HepG2 (cell line): Measurements from ENCODE around the gene PIK3CA. TPM values are rescaled to one million over a fixed set of nuclear protein-coding genes. Genes with fewer than 3 reads are reported as not detected.

Source experiments
- DMAP1 ChIP-seq: IDR thresholded peaks from 2 replicates; pipeline ENCODE4 v1.6.1; 2016
- ELF1 ChIP-seq: sonication (generic); formaldehyde crosslinking; IDR thresholded peaks from 2 replicates; pipeline ENCODE4 v1.4.0; 2020; ENCODE audit warnings: missing genetic modification reagents
- GATAD1 ChIP-seq: IDR thresholded peaks from 2 replicates; pipeline ENCODE4 v1.6.1; 2016; ENCODE audit warnings: missing genetic modification reagents, missing compliant biosample characterization
- GPN1 ChIP-seq: sonication (generic); formaldehyde crosslinking; IDR thresholded peaks from 2 replicates; pipeline ENCODE4 v1.5.1; 2020; ENCODE audit warnings: missing genetic modification reagents, borderline replicate concordance
- NBN ChIP-seq: fragments of 450-650 bp; conservative IDR thresholded peaks from 2 replicates; pipeline ENCODE4 v1.6.1; 2017
- POLR2AphosphoS2 ChIP-seq: IDR thresholded peaks from 2 replicates; pipeline ENCODE4 v1.6.1; 2011; ENCODE audit warnings: low read depth, low read length, improper control_type of control experiment
- PPARG ChIP-seq: conservative IDR thresholded peaks from 2 replicates; pipeline ENCODE4 v1.6.1; 2016; ENCODE audit warnings: missing biosample characterization, missing genetic modification reagents
- SCMH1 ChIP-seq: sonication (generic); formaldehyde crosslinking; IDR thresholded peaks from 2 replicates; pipeline ENCODE4 v1.9.0; 2021; ENCODE audit warnings: missing genetic modification reagents, mild to moderate bottlenecking, borderline replicate concordance
- SRF ChIP-seq: IDR thresholded peaks from 2 replicates; pipeline ENCODE4 v1.6.1; 2011; ENCODE audit warnings: mild to moderate bottlenecking, low read depth, low read length, moderate library complexity
- ZNF12 ChIP-seq: sonication (generic); formaldehyde crosslinking; IDR thresholded peaks from 2 replicates; pipeline ENCODE4 v1.5.0; 2020; ENCODE audit warnings: missing genetic modification reagents
- ZNF225 ChIP-seq: sonication (generic); formaldehyde crosslinking; IDR thresholded peaks from 2 replicates; pipeline ENCODE4 v1.4.0; 2020; ENCODE audit warnings: mild to moderate bottlenecking, missing genetic modification reagents
- ZNF296 ChIP-seq: sonication (generic); formaldehyde crosslinking; conservative IDR thresholded peaks from 2 replicates; pipeline ENCODE4 v1.5.0; 2020; ENCODE audit warnings: mild to moderate bottlenecking, missing genetic modification reagents
- ZNF75D ChIP-seq: sonication (generic); formaldehyde crosslinking; IDR thresholded peaks from 2 replicates; pipeline ENCODE4 v1.8.1; 2023; ENCODE audit warnings: missing genetic modification reagents, mild to moderate bottlenecking, borderline replicate concordance
- ZNF780A ChIP-seq: sonication (generic); formaldehyde crosslinking; IDR thresholded peaks from 2 replicates; pipeline ENCODE4 v1.8.0; 2022; ENCODE audit warnings: mild to moderate bottlenecking, missing genetic modification reagents, moderate library complexity
- polyA plus RNA-seq, 8 experiments: library from polyadenylated mRNA; depleted of rRNA in 3 of 8; stranded (reverse) in 7 of 8; unstranded in 1 of 8; fragments of >200 nt; fragmentation: Illumina TruSeq in 4 of 8; extraction: Trizol in 4 of 8; gene quantifications; 2 replicates each; pipeline versions ENCODE4 v1.2.1 to v1.2.3, GENCODE V29; 2011 to 2016; ENCODE audit warnings: low read depth in 4 of 8, missing spikeins in 1 of 8, mixed read lengths in 1 of 8; ENCODE audit not compliant: insufficient read depth in 1 of 8
- total RNA-seq, 5 experiments: library from RNA; depleted of rRNA; stranded (reverse); fragments of >200 nt; fragmentation: Illumina TruSeq; extraction: Trizol; gene quantifications; 2 replicates each; pipeline ENCODE4 v1.2.3, GENCODE V29; 2016; ENCODE audit warnings: low read depth in 1 of 5
- TF ChIP-seq, protein P1 (sequence below): sonication (generic); formaldehyde crosslinking; IDR thresholded peaks from 2 replicates; pipeline ENCODE4 v1.8.1; 2023; ENCODE audit warnings: mild to moderate bottlenecking, missing genetic modification reagents
- TF ChIP-seq, protein P2 (sequence below): sonication (generic); formaldehyde crosslinking; IDR thresholded peaks from 2 replicates; pipeline ENCODE4 v1.5.0; 2020; ENCODE audit warnings: mild to moderate bottlenecking, missing genetic modification reagents, borderline replicate concordance
- TF ChIP-seq, protein P3 (sequence below): sonication (generic); formaldehyde crosslinking; IDR thresholded peaks from 2 replicates; pipeline ENCODE4 v1.8.1; 2023; ENCODE audit warnings: mild to moderate bottlenecking, inconsistent platforms, moderate library complexity, missing genetic modification reagents, borderline replicate concordance
- TF ChIP-seq, protein P4 (sequence below): sonication (generic); formaldehyde crosslinking; IDR thresholded peaks from 2 replicates; pipeline ENCODE4 v1.5.1; 2020; ENCODE audit warnings: mild to moderate bottlenecking, missing genetic modification reagents, borderline replicate concordance

PIK3CA gene
- total and polyA plus RNA-seq, 2 of the 13 experiments (the other 11 are each of a cell fraction or from before 2014, with no cell fraction given): 5.7 to 11.4 TPM

DNA sequence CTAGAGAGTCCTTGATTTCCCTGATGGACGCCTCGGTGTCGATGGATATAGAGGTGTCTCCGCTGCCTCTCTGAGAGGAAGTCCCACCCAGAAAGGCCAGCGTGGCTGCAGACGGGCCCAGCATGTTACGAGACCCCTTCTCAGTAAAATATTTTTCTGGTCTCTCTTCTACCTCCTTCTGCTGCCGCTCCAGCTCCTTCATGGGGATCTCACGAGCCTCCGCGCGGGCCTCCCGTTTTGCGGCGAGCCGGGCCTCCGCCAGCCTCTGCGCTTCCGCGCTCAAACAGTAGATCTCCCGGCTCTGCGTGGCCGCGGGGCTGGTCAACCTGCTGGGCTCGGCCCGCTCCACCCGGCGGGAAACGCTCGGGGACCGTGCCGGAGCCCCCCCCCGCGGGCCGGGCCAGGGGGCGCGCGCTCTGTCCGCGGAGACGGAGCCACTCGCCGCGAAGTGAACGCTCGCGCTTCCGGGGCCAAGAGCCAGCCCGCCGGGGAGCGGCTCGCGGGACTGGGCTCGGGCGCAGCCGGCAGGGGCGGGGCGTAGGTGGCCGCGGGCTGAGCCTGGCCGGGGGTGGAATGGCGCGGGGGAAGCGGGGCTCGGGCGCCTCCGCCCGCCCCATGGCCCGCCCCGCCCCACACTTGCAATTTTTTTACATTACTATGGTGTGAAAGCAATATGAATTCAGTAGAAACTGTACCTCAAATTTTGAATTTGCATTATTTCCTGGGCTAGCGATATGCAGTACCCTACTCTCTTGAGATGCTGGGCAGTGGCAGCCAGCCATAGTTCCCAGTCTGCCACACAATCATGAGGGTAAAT lies 113.0 kb downstream of the PIK3CA start (continued):
- TF ChIP-seq, protein P1, sequence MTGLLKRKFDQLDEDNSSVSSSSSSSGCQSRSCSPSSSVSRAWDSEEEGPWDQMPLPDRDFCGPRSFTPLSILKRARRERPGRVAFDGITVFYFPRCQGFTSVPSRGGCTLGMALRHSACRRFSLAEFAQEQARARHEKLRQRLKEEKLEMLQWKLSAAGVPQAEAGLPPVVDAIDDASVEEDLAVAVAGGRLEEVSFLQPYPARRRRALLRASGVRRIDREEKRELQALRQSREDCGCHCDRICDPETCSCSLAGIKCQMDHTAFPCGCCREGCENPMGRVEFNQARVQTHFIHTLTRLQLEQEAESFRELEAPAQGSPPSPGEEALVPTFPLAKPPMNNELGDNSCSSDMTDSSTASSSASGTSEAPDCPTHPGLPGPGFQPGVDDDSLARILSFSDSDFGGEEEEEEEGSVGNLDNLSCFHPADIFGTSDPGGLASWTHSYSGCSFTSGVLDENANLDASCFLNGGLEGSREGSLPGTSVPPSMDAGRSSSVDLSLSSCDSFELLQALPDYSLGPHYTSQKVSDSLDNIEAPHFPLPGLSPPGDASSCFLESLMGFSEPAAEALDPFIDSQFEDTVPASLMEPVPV (CRISPR knock-in tag): peak; percentile 55; the same call in 1 of the 2 replicates
- TF ChIP-seq ZNF296 (CRISPR knock-in tag) (no peak), ZNF75D (CRISPR knock-in tag) (no peak), ZNF780A (CRISPR knock-in tag) (no peak), ZNF12 (CRISPR knock-in tag) (no peak), ZNF225 (peak; percentile 43; the same call in 1 of the 2 replicates), NBN (no peak), PPARG (CRISPR knock-in tag) (no peak), POLR2AphosphoS2 (no peak), GPN1 (CRISPR knock-in tag) (no peak), GATAD1 (CRISPR knock-in tag) (0 out of 2 replicates have a peak, but pooled peaks have one; percentile 22), ELF1 (no peak), DMAP1 (CRISPR knock-in tag) (no peak), SRF (no peak), SCMH1 (CRISPR knock-in tag) (no peak)
- TF ChIP-seq, protein P2, sequence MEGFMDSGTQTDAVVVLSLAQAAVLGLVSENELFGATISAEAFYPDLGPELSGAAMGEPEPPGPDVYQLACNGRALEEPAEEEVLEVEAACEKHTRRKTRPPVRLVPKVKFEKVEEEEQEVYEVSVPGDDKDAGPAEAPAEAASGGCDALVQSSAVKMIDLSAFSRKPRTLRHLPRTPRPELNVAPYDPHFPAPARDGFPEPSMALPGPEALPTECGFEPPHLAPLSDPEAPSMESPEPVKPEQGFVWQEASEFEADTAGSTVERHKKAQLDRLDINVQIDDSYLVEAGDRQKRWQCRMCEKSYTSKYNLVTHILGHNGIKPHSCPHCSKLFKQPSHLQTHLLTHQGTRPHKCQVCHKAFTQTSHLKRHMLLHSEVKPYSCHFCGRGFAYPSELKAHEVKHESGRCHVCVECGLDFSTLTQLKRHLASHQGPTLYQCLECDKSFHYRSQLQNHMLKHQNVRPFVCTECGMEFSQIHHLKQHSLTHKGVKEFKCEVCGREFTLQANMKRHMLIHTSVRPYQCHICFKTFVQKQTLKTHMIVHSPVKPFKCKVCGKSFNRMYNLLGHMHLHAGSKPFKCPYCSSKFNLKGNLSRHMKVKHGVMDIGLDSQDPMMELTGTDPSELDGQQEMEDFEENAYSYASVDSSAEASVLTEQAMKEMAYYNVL: no peak
- TF ChIP-seq, protein P3, sequence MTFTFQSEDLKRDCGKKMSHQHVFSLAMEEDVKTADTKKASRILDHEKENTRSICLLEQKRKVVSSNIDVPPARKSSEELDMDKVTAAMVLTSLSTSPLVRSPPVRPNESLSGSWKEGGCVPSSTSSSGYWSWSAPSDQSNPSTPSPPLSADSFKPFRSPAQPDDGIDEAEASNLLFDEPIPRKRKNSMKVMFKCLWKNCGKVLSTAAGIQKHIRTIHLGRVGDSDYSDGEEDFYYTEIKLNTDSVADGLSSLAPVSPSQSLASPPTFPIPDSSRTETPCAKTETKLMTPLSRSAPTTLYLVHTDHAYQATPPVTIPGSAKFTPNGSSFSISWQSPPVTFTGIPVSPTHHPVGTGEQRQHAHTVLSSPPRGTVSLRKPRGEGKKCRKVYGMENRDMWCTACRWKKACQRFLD (CRISPR knock-in tag): no peak
- TF ChIP-seq, protein P4, sequence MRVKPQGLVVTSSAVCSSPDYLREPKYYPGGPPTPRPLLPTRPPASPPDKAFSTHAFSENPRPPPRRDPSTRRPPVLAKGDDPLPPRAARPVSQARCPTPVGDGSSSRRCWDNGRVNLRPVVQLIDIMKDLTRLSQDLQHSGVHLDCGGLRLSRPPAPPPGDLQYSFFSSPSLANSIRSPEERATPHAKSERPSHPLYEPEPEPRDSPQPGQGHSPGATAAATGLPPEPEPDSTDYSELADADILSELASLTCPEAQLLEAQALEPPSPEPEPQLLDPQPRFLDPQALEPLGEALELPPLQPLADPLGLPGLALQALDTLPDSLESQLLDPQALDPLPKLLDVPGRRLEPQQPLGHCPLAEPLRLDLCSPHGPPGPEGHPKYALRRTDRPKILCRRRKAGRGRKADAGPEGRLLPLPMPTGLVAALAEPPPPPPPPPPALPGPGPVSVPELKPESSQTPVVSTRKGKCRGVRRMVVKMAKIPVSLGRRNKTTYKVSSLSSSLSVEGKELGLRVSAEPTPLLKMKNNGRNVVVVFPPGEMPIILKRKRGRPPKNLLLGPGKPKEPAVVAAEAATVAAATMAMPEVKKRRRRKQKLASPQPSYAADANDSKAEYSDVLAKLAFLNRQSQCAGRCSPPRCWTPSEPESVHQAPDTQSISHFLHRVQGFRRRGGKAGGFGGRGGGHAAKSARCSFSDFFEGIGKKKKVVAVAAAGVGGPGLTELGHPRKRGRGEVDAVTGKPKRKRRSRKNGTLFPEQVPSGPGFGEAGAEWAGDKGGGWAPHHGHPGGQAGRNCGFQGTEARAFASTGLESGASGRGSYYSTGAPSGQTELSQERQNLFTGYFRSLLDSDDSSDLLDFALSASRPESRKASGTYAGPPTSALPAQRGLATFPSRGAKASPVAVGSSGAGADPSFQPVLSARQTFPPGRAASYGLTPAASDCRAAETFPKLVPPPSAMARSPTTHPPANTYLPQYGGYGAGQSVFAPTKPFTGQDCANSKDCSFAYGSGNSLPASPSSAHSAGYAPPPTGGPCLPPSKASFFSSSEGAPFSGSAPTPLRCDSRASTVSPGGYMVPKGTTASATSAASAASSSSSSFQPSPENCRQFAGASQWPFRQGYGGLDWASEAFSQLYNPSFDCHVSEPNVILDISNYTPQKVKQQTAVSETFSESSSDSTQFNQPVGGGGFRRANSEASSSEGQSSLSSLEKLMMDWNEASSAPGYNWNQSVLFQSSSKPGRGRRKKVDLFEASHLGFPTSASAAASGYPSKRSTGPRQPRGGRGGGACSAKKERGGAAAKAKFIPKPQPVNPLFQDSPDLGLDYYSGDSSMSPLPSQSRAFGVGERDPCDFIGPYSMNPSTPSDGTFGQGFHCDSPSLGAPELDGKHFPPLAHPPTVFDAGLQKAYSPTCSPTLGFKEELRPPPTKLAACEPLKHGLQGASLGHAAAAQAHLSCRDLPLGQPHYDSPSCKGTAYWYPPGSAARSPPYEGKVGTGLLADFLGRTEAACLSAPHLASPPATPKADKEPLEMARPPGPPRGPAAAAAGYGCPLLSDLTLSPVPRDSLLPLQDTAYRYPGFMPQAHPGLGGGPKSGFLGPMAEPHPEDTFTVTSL (CRISPR knock-in tag): no peak
